Measurements from ENCODE around the gene COPS6. TPM values are rescaled to one million over a fixed set of nuclear protein-coding genes. Genes with fewer than 3 reads are reported as not detected.
A peak's percentile ranks its signal among the peaks of the same experiment; 100 is the strongest.

Gene COPS6
- total RNA-seq, 1 donor from 2014 or later = 101 TPM

DNA sequence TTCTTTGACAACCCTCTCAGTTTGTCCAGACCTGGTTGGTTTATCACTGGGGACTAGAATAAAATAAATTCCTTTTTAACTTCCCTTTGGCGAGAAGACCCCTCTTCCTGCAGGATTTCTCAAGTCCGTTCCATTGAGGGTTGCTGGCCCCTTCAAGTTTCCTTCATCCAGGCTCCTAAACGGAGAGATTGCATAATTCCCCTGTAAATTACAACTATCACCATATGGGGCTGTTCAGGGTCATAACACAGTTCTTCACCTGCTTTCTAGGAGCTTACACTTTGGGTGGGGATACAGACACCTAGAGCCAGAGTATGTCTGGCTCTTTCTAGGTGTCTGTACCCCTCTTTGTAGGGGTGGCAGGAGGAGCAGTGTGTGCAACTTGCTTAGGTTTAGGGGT lies 3.3 kb upstream of the COPS6 start:
- DNase-seq (ENCODE audit: low spot score) = no peak
- Mint-ChIP-seq H3K9me3 (no peaks in the 10 kb centered on the region), H3K27ac (peak overlapping the region; percentile 52), H3K36me3 (ENCODE audit: low read depth) (peaks cover 15% of the 10 kb centered on the region), H3K27me3 (ENCODE audit: insufficient read depth) (peaks cover 6% of the 10 kb centered on the region), H3K4me3 (no peak overlapping the region), H3K4me1 (ENCODE audit: low read depth) (peaks cover 34% of the 10 kb centered on the region)
- intact Hi-C loops (cut with micrococcal nuclease) = no loop called here

DNA sequence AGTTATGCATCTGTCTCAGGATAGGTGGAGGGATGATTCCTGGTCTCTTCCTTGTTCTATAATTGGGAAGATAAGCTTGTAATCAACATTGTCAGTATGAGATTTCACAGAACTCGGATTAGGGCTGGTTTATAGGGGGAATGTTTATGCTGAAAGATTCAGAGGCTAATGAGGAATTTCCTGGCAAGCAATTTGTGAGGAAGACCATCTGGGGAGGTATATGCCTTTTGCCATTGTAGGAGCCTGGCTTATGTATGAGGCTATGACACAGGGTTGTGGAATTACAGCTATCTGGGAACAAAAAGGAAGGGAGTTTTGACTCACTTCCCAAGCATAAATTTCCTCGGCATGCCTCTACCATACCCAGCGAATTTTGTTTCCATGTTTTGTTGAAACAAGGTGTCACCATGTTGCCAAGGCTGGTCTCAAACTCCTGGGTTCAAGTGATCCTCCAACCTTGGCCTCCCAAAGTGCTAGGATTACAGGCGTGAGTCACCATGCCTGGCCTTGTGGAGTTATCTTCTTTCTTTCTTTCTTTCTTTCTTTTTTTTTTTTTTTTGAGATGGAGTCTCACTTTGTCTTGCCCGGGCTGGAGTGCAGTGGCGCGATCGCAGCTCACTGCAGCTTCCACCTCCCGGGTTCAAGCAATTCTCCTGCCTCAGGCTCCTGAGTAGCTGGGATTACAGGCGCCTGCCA lies 1.6 kb upstream of the COPS6 start:
- Mint-ChIP-seq H3K4me3 (peak overlapping the region; percentile 47), H3K27me3 (ENCODE audit: insufficient read depth) (peaks cover 6% of the 10 kb centered on the region), H3K9me3 (no peaks in the 10 kb centered on the region), H3K27ac (peak overlapping the region; percentile 55), H3K36me3 (ENCODE audit: low read depth) (peaks cover 26% of the 10 kb centered on the region), H3K4me1 (ENCODE audit: low read depth) (peaks cover 37% of the 10 kb centered on the region)
- intact Hi-C loops (cut with micrococcal nuclease) = no loop called here
- DNase-seq (ENCODE audit: low spot score) = no peak

GRCh38 chr7:100088095-100088620 lies 611 bp upstream of the COPS6 start:
- no peaks in the 10 kb centered on the region for H3K9me3 Mint-ChIP-seq

DNA sequence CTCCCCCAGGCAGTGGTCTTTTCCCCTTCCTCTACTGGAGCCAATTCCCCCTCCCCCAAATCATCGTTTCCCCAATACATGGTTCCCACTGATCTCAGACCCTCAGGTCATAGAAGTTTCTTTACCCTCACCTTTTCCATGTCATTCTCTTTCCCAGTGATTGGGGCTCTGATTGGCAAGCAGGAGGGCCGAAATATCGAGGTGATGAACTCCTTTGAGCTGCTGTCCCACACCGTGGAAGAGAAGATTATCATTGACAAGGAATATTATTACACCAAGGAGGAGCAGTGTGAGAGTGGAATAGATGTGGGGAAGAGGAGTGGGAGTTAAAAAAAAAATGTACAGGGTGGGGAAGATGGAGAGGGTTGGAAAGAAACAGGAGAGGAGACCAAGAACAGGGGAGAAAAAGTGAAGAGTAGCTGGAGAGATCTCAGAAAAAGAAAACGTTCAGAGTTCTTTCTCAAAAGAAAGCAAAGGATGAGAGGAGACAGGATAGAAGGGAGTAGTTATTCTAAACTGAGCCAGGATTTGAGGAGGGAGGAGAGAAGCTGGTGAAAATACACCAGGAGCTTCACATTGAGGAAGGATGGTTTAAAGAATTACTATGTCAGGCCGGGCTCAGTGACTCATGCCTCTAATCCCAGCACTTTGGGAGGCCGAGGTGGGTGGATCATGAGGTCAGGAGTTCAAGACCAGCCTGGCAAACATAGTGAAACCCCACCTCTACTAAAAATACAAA lies 858 bp downstream of the COPS6 start:
- Mint-ChIP-seq H3K36me3 (ENCODE audit: low read depth) (peaks cover 43% of the 10 kb centered on the region), H3K4me1 (ENCODE audit: low read depth) (peaks cover 29% of the 10 kb centered on the region), H3K9me3 (no peaks in the 10 kb centered on the region), H3K27me3 (ENCODE audit: insufficient read depth) (peaks cover 6% of the 10 kb centered on the region), H3K27ac (peak overlapping the region; percentile 93), H3K4me3 (peak overlapping the region; percentile 90)
- intact Hi-C loops (cut with micrococcal nuclease) = loop anchor here (1.0 to 2.0 kb wide), 6 partner anchors 8 to 171 kb away; partner anchors contain the start of genes MBLAC1, TRIM4, ZKSCAN1 and ZNF3
- DNase-seq (ENCODE audit: low spot score) = no peak

More at GRCh38 chr7:100088095-100088620, 611 bp upstream of the COPS6 start:
- H3K4me3 Mint-ChIP-seq = peak overlapping the region; percentile 90
- no peak for DNase-seq (ENCODE audit: low spot score)
- peaks cover 6% of the 10 kb centered on the region for H3K27me3 Mint-ChIP-seq (ENCODE audit: insufficient read depth)
- peak overlapping the region; percentile 93 for H3K27ac Mint-ChIP-seq
- H3K4me1 Mint-ChIP-seq (ENCODE audit: low read depth) = peaks cover 30% of the 10 kb centered on the region
- peaks cover 35% of the 10 kb centered on the region for H3K36me3 Mint-ChIP-seq (ENCODE audit: low read depth)
- intact Hi-C loops (cut with micrococcal nuclease) = loop anchor here (2.0 kb wide), 4 partner anchors 37 to 169 kb away; partner anchors contain the start of genes MBLAC1, TRIM4 and ZKSCAN1

DNA sequence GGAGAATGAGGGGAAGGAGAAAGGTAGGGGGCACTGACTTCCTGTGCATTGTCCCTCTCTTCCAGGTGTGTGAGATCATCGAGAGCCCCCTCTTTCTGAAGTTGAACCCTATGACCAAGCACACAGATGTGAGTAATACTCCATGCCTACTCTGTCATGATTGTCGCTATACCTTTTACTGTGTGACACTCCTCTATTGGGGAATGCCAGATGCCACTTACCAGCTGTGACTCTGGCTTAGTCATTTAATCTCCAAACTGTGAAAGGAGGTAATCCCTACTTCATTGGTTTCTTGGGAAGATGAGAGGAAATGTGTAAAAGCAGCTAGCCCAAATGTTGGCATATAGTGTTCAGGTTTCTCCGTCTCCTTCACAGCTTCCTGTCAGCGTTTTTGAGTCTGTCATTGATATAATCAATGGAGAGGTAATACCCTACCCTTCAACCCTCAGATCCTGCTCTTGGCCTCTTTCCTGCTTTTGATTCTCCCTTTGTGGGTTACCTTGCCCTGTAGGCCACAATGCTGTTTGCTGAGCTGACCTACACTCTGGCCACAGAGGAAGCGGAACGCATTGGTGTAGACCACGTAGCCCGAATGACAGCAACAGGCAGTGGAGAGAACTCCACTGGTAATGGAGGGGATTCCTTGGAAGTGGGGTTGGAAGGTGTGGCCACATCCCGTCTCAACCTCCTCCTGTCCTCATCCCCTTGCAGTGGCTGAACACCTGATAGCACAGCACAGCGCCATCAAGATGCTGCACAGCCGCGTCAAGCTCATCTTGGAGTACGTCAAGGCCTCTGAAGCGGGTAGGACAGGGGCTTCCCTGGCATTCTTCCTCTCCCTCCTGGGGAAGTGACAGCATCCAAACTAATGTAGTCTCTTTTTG lies 2.0 kb downstream of the COPS6 start:
- H3K27me3 Mint-ChIP-seq (ENCODE audit: insufficient read depth) = peaks cover 3% of the 10 kb centered on the region
- H3K9me3 Mint-ChIP-seq = no peaks in the 10 kb centered on the region
- H3K4me3 Mint-ChIP-seq = peak overlapping the region; percentile 90
- intact Hi-C loops (cut with micrococcal nuclease) = no loop called here
- H3K27ac Mint-ChIP-seq = peak overlapping the region; percentile 3
- H3K4me1 Mint-ChIP-seq (ENCODE audit: low read depth) = peaks cover 31% of the 10 kb centered on the region
- peaks cover 51% of the 10 kb centered on the region for H3K36me3 Mint-ChIP-seq (ENCODE audit: low read depth)
- DNase-seq (ENCODE audit: low spot score) = no peak

DNA sequence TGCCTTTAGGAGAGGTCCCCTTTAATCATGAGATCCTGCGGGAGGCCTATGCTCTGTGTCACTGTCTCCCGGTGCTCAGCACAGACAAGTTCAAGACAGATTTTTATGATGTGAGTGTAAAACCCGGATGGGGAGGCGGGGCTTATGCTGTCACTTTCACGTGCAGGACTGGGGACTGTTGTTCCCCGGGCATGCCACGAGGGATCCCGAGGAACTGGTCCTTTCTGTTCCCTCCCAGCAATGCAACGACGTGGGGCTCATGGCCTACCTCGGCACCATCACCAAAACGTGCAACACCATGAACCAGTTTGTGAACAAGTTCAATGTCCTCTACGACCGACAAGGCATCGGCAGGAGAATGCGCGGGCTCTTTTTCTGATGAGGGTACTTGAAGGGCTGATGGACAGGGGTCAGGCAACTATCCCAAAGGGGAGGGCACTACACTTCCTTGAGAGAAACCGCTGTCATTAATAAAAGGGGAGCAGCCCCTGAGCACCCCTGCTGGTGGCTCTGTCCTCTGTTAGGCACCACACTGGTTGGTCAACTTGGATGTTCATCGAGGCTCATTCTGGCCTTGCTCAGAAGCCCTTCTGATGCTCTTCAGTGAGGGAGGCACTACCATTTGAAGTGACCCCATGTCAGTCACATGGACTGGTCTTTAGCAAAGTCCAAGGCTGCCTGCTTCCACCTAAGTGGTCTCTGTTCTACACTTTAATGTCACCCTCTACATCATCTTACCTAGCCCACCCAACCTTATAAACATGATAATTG lies 2.8 kb downstream of the COPS6 start:
- no peak overlapping the region for H3K27ac Mint-ChIP-seq
- peaks cover 59% of the 10 kb centered on the region for H3K36me3 Mint-ChIP-seq (ENCODE audit: low read depth)
- no peaks in the 10 kb centered on the region for H3K9me3 Mint-ChIP-seq
- intact Hi-C loops (cut with micrococcal nuclease) = no loop called here
- peaks cover 3% of the 10 kb centered on the region for H3K27me3 Mint-ChIP-seq (ENCODE audit: insufficient read depth)
- no peak for DNase-seq (ENCODE audit: low spot score)
- peaks cover 35% of the 10 kb centered on the region for H3K4me1 Mint-ChIP-seq (ENCODE audit: low read depth)
- H3K4me3 Mint-ChIP-seq = peak overlapping the region; percentile 90

- Mint-ChIP-seq H3K9me3 (no peaks in the 10 kb centered on the region), H3K27ac (no peak overlapping the region), H3K4me3 (no peak overlapping the region), H3K27me3 (ENCODE audit: insufficient read depth) (no peaks in the 10 kb centered on the region), H3K4me1 (ENCODE audit: low read depth) (peaks cover 44% of the 10 kb centered on the region), H3K36me3 (ENCODE audit: low read depth) (peaks cover 70% of the 10 kb centered on the region)
- intact Hi-C loops (cut with micrococcal nuclease) = no loop called here
- no peak for DNase-seq (ENCODE audit: low spot score)
Observed at GRCh38 chr7:100093054-100093453, 4.3 kb downstream of the COPS6 start.

GRCh38 chr7:100093498-100093897 lies 4.7 kb downstream of the COPS6 start:
- H3K27ac Mint-ChIP-seq = no peak overlapping the region
- no peaks in the 10 kb centered on the region for H3K9me3 Mint-ChIP-seq
- DNase-seq (ENCODE audit: low spot score) = no peak
- H3K4me1 Mint-ChIP-seq (ENCODE audit: low read depth) = peaks cover 48% of the 10 kb centered on the region
- no peak overlapping the region for H3K4me3 Mint-ChIP-seq
- H3K36me3 Mint-ChIP-seq (ENCODE audit: low read depth) = peaks cover 74% of the 10 kb centered on the region
- intact Hi-C loops (cut with micrococcal nuclease) = no loop called here
- H3K27me3 Mint-ChIP-seq (ENCODE audit: insufficient read depth) = no peaks in the 10 kb centered on the region

GRCh38 chr7:100093925-100094486 lies 5.2 kb downstream of the COPS6 start:
- Mint-ChIP-seq H3K27me3 (ENCODE audit: insufficient read depth) (no peaks in the 10 kb centered on the region), H3K4me3 (no peak overlapping the region), H3K9me3 (no peaks in the 10 kb centered on the region), H3K27ac (no peak overlapping the region), H3K4me1 (ENCODE audit: low read depth) (peaks cover 53% of the 10 kb centered on the region), H3K36me3 (ENCODE audit: low read depth) (peaks cover 79% of the 10 kb centered on the region)
- intact Hi-C loops (cut with micrococcal nuclease) = no loop called here
- no peak for DNase-seq (ENCODE audit: low spot score)

- H3K27me3 Mint-ChIP-seq (ENCODE audit: insufficient read depth) = no peaks in the 10 kb centered on the region
- intact Hi-C loops (cut with micrococcal nuclease) = no loop called here
- H3K36me3 Mint-ChIP-seq (ENCODE audit: low read depth) = peaks cover 84% of the 10 kb centered on the region
- H3K27ac Mint-ChIP-seq = no peak overlapping the region
- H3K9me3 Mint-ChIP-seq = no peaks in the 10 kb centered on the region
- H3K4me1 Mint-ChIP-seq (ENCODE audit: low read depth) = peaks cover 56% of the 10 kb centered on the region
- H3K4me3 Mint-ChIP-seq = no peak overlapping the region
- DNase-seq (ENCODE audit: low spot score) = no peak
Observed at GRCh38 chr7:100095289-100095688, 6.5 kb downstream of the COPS6 start.

GRCh38 chr7:100095704-100096103 lies 6.9 kb downstream of the COPS6 start:
- peaks cover 54% of the 10 kb centered on the region for H3K4me1 Mint-ChIP-seq (ENCODE audit: low read depth)

GRCh38 chr7:100098913-100099312 lies 10.1 kb downstream of the COPS6 start:
- DNase-seq (ENCODE audit: low spot score) = no peak
- H3K9me3 Mint-ChIP-seq = no peaks in the 10 kb centered on the region
- intact Hi-C loops (cut with micrococcal nuclease) = no loop called here
- H3K27ac Mint-ChIP-seq = peak overlapping the region; percentile 67
- H3K4me3 Mint-ChIP-seq = peak overlapping the region; percentile 94
- H3K36me3 Mint-ChIP-seq (ENCODE audit: low read depth) = peaks cover 58% of the 10 kb centered on the region
- H3K4me1 Mint-ChIP-seq (ENCODE audit: low read depth) = peaks cover 43% of the 10 kb centered on the region
- H3K27me3 Mint-ChIP-seq (ENCODE audit: insufficient read depth) = no peaks in the 10 kb centered on the region

More at GRCh38 chr7:100095704-100096103, 6.9 kb downstream of the COPS6 start:
- intact Hi-C loops (cut with micrococcal nuclease) = no loop called here
- no peak for DNase-seq (ENCODE audit: low spot score)
- H3K27ac Mint-ChIP-seq = no peak overlapping the region
- no peak overlapping the region for H3K4me3 Mint-ChIP-seq
- no peaks in the 10 kb centered on the region for H3K9me3 Mint-ChIP-seq
- peaks cover 81% of the 10 kb centered on the region for H3K36me3 Mint-ChIP-seq (ENCODE audit: low read depth)
- H3K27me3 Mint-ChIP-seq (ENCODE audit: insufficient read depth) = no peaks in the 10 kb centered on the region
